Panc1 (cell line): Measurements from ENCODE around the gene KDM5C. TPM values are rescaled to one million over a fixed set of nuclear protein-coding genes. Genes with fewer than 3 reads are reported as not detected.

Experiments
- ATAC-seq: fragments of 200-7000 bp; cut with Tn5 transposase; 2 replicates; pipeline ENCODE4 v1.9.1; 2020; ENCODE audit warnings: mild to moderate bottlenecking, moderate library complexity
- BruUV-seq: library from RNA; stranded (reverse); fragments of 400-500 nt; replicated peaks from 2 replicates; lab custom pipeline; 2021; lab: Mats Ljungman, UMichigan
- CTCF ChIA-PET: fragments of 300-600 bp; sonication (Branson Sonifier 250); formaldehyde crosslinking; loops from one replicate; lab custom pipeline; 2022; ENCODE audit warnings: antibody characterized with exemption; lab: Charles Lee
- POLR2A ChIA-PET: fragments of 300-600 bp; sonication (Branson Sonifier 250); formaldehyde crosslinking; loops from one replicate; lab custom pipeline; 2022; ENCODE audit warnings: antibody characterized with exemption; lab: Charles Lee
- DNase-seq: peaks from one replicate; pipeline ENCODE4 v3.0.0-alpha.2; 2010; ENCODE audit warnings: low read depth, low spot score
- H3K27ac ChIP-seq: 2 replicates; pipeline ENCODE4 v1.5.1; 2011; ENCODE audit warnings: mild to moderate bottlenecking, low read length, inconsistent platforms
- H3K27me3 ChIP-seq: fragments of 200-500 bp; sonication (Bioruptor generic); 2 replicates; pipeline ENCODE4 v1.6.0; 2014; ENCODE audit warnings: low read length, inconsistent platforms; ENCODE audit not compliant: control insufficient read depth, insufficient read depth
- H3K36me3 ChIP-seq: fragments of 200-500 bp; sonication (Bioruptor generic); 2 replicates; pipeline ENCODE4 v1.5.1; 2014; ENCODE audit warnings: inconsistent platforms, mild to moderate bottlenecking, low read length, moderate library complexity; ENCODE audit not compliant: control insufficient read depth, insufficient read depth
- H3K4me1 ChIP-seq: 2 replicates; pipeline ENCODE4 v1.5.1; 2011; ENCODE audit warnings: inconsistent platforms, mild to moderate bottlenecking, low read length, moderate library complexity; ENCODE audit not compliant: control insufficient read depth, insufficient read depth
- H3K4me3 ChIP-seq, 2 experiments: 2 replicates each; pipeline ENCODE4 v1.5.1; 2011 to 2012; ENCODE audit warnings: low read depth in 2 of 2, low read length in 2 of 2, mild to moderate bottlenecking in 2 of 2, inconsistent platforms in 1 of 2, moderate library complexity in 1 of 2
- H3K9me3 ChIP-seq: fragments of 200-500 bp; sonication (Bioruptor generic); 2 replicates; pipeline ENCODE4 v1.5.1; 2014; ENCODE audit warnings: low read depth, mild to moderate bottlenecking, inconsistent platforms, low read length, moderate library complexity; ENCODE audit not compliant: control insufficient read depth, insufficient read depth
- CTCF ChIP-seq: fragments of 450-650 bp; IDR thresholded peaks from 2 replicates; pipeline ENCODE4 v1.5.1; 2017; ENCODE audit warnings: mild to moderate bottlenecking
- POLR2AphosphoS5 ChIP-seq: IDR thresholded peaks from 2 replicates; pipeline ENCODE4 v1.6.1; 2012; ENCODE audit warnings: mild to moderate bottlenecking, low read depth, low read length, moderate library complexity
- REST ChIP-seq, 2 experiments: IDR thresholded peaks; 2 replicates each; pipeline ENCODE4 v1.6.1; 2011 to 2012; ENCODE audit warnings: low read depth in 2 of 2, control low read depth in 1 of 2, low read length in 1 of 2, mild to moderate bottlenecking in 1 of 2, moderate library complexity in 1 of 2; ENCODE audit not compliant: insufficient read depth in 1 of 2
- SIN3A ChIP-seq: IDR thresholded peaks from 2 replicates; pipeline ENCODE4 v1.6.1; 2012; ENCODE audit warnings: low read depth, mild to moderate bottlenecking, low read length, moderate library complexity, borderline replicate concordance; ENCODE audit not compliant: insufficient read depth
- TCF7L2 ChIP-seq: IDR thresholded peaks from 2 replicates; pipeline ENCODE4 v1.6.1; 2011; ENCODE audit warnings: mild to moderate bottlenecking, low read depth, low read length, inconsistent platforms
- in situ Hi-C: cut with HindIII; loops from 2 replicates; pipeline ENCODE4 v1.10.0; 2016; ENCODE audit warnings: low sequenced_read_pairs, low pct_unique_long_range_greater_than_20kb
- intact Hi-C: fragments of 100-400 bp; cut with micrococcal nuclease; formaldehyde crosslinking; loops from one replicate; pipeline ENCODE4 v1.10.0; 2022; ENCODE audit not compliant: unreplicated experiment
- total RNA-seq: library from RNA; stranded (reverse); gene quantifications from one replicate; pipeline ENCODE4 v1.2.1, GENCODE V29; 2021; ENCODE audit not compliant: unreplicated experiment

Gene KDM5C
- total RNA-seq, 1 experiment from 2014 or later: 104 TPM

- in situ Hi-C loops (no loop called here), intact Hi-C loops (no loop called here)
- peaks cover 20% of the 10 kb centered on the region for H3K36me3 ChIP-seq
- no peak for TF ChIP-seq CTCF
- TF ChIP-seq REST (IDR thresholded peaks at IDR 0.05; ENCODE audit: insufficient read depth in 1 of 2, low read depth in 2 of 2, low read length in 1 of 2): no peak
- no peak for TF ChIP-seq POLR2AphosphoS5
- no peak for TF ChIP-seq TCF7L2
- TF ChIP-seq SIN3A: no peak
- H3K27ac ChIP-seq: no peak overlapping the region
- no peaks in the 10 kb centered on the region for H3K9me3 ChIP-seq
- CTCF ChIA-PET: no interaction called here
- POLR2A ChIA-PET: no interaction called here
- ATAC-seq: no peak
- no peak for DNase-seq
- BruUV-seq: no TSS peak
- no peaks in the 10 kb centered on the region for H3K4me1 ChIP-seq
- no peak overlapping the region for H3K4me3 ChIP-seq
- H3K27me3 ChIP-seq: no peaks in the 10 kb centered on the region
Observed at GRCh38 chrX:53196678-53197077, 28.3 kb downstream of the KDM5C start.

GRCh38 chrX:53195401-53195800 lies 29.6 kb downstream of the KDM5C start:
- no TSS peak for BruUV-seq
- no peak for DNase-seq
- intact Hi-C loops (no loop called here), in situ Hi-C loops (no loop called here)
- Histone ChIP-seq H3K27ac (no peak overlapping the region), H3K9me3 (no peaks in the 10 kb centered on the region), H3K4me1 (no peaks in the 10 kb centered on the region), H3K4me3 (no peak overlapping the region), H3K27me3 (no peaks in the 10 kb centered on the region), H3K36me3 (peaks cover 13% of the 10 kb centered on the region)
- ATAC-seq: no peak
- ChIA-PET CTCF (no interaction called here), POLR2A (no interaction called here)
- TF ChIP-seq TCF7L2 (no peak), SIN3A (no peak), REST (IDR thresholded peaks at IDR 0.05; ENCODE audit: insufficient read depth in 1 of 2, low read depth in 2 of 2, low read length in 1 of 2) (no peak), POLR2AphosphoS5 (no peak), CTCF (no peak)
